HepG2 (cell line): ENCODE measurements around the gene ZMYND8. TPM values are rescaled to one million over a fixed set of nuclear protein-coding genes. Genes with fewer than 3 reads are reported as not detected.

Experiments
- ATAC-seq: fragments of 200-7000 bp; cut with Tn5 transposase; 3 replicates; pipeline ENCODE4 v1.9.1; 2020; ENCODE audit warnings: mild to moderate bottlenecking, moderate library complexity
- BruUV-seq: library from RNA; stranded (reverse); fragments of 400-500 nt; replicated peaks from 2 replicates; lab custom pipeline; 2021; lab: Mats Ljungman, UMichigan
- CTCF ChIA-PET: fragments of 300-600 bp; formaldehyde crosslinking; extraction: SDS; loops from one replicate; lab custom pipeline; 2021; ENCODE audit warnings: low total read pairs, inconsistent platforms, low intra/inter-chr PET ratio; lab: Yijun Ruan, JAX
- POLR2A ChIA-PET: fragments of 350-600 bp; sonication (Branson Sonifier 250); formaldehyde crosslinking; loops from one replicate; lab custom pipeline; 2020; ENCODE audit warnings: antibody characterized with exemption, inconsistent platforms; lab: Yijun Ruan, JAX
- DNase-seq: peaks from one replicate; pipeline ENCODE4 v3.0.0-alpha.2; 2015; ENCODE audit warnings: low spot score
- FAIRE-seq: peaks from 3 replicates; lab custom pipeline; 2011; peaks lifted over from hg19 to GRCh38; lab: Jason Lieb, UNC
- H2AFZ ChIP-seq: one replicate; pipeline ENCODE4 v1.6.1; 2011; ENCODE audit warnings: low read length, inconsistent platforms
- H3K27ac ChIP-seq: fragments of 300-600 bp; 3 replicates; pipeline ENCODE4 v1.8.0; 2011; ENCODE audit warnings: mixed run types, mild to moderate bottlenecking, mixed read lengths, low read length, inconsistent platforms; ENCODE audit not compliant: insufficient read depth; ENCODE audit errors: extremely low read length
- H3K27me3 ChIP-seq, 2 experiments: fragments of 200-600 bp in 1 of 2; 2 replicates in 1 of 2; 3 replicates in 1 of 2; pipeline versions ENCODE4 v1.6.0 to v1.8.0; 2011; ENCODE audit warnings: low read length in 2 of 2, mild to moderate bottlenecking in 2 of 2, moderate library complexity in 2 of 2, inconsistent platforms in 1 of 2; ENCODE audit not compliant: insufficient read depth in 2 of 2, control insufficient read depth in 1 of 2
- H3K36me3 ChIP-seq, 2 experiments: fragments of 200-600 bp in 1 of 2; replicated peaks in 1 of 2; 2 replicates in 1 of 2; 3 replicates in 1 of 2; pipeline versions ENCODE4 v1.5.1 to v1.8.0; 2011; ENCODE audit warnings: low read length in 2 of 2, inconsistent platforms in 1 of 2; ENCODE audit not compliant: insufficient read depth in 2 of 2, control insufficient read depth in 1 of 2
- H3K4me1 ChIP-seq: 2 replicates; pipeline ENCODE4 v1.5.1; 2012; ENCODE audit warnings: low read length, inconsistent platforms; ENCODE audit not compliant: insufficient read depth
- H3K4me2 ChIP-seq: 2 replicates; pipeline ENCODE4 v1.6.0; 2011; ENCODE audit warnings: low read depth, low read length, inconsistent platforms
- H3K4me3 ChIP-seq, 3 experiments: fragments of 200-600 bp in 1 of 3; sonication (generic), shearing (Covaris generic) in 1 of 3; replicated peaks in 1 of 3; 2 replicates each; pipeline ENCODE4 v1.5.1; 2011 to 2016; ENCODE audit warnings: low read length in 3 of 3, inconsistent platforms in 2 of 3, low read depth in 2 of 3, mild to moderate bottlenecking in 2 of 3, control low read depth in 1 of 3, mixed read lengths in 1 of 3; ENCODE audit not compliant: insufficient read depth in 1 of 3
- H3K79me2 ChIP-seq: one replicate; pipeline ENCODE4 v1.6.1; 2011; ENCODE audit warnings: low read length, inconsistent platforms; ENCODE audit not compliant: insufficient read depth
- H3K9ac ChIP-seq: 2 replicates; pipeline ENCODE4 v1.6.0; 2011; ENCODE audit warnings: mild to moderate bottlenecking, low read depth, low read length, inconsistent platforms; ENCODE audit not compliant: insufficient read depth
- H3K9me3 ChIP-seq: 2 replicates; pipeline ENCODE4 v1.5.1; 2012; ENCODE audit warnings: mild to moderate bottlenecking, low read length
- H4K20me1 ChIP-seq: 2 replicates; pipeline ENCODE4 v1.6.0; 2011; ENCODE audit warnings: inconsistent platforms, mild to moderate bottlenecking, low read length, moderate library complexity; ENCODE audit not compliant: insufficient read depth
- CEBPB ChIP-seq: IDR thresholded peaks from 2 replicates; pipeline ENCODE4 v1.6.1; 2011; ENCODE audit warnings: low read depth, low read length, improper control_type of control experiment, borderline replicate concordance
- DPF2 ChIP-seq: sonication (generic); formaldehyde crosslinking; IDR thresholded peaks from 2 replicates; pipeline ENCODE4 v1.4.0; 2020; ENCODE audit warnings: mild to moderate bottlenecking, low read depth, missing genetic modification reagents, borderline replicate concordance
- EED ChIP-seq: sonication (generic); formaldehyde crosslinking; IDR thresholded peaks from 2 replicates; pipeline ENCODE4 v1.5.0; 2020; ENCODE audit warnings: mild to moderate bottlenecking, missing genetic modification reagents
- HOXA5 ChIP-seq: sonication (generic); formaldehyde crosslinking; IDR thresholded peaks from 2 replicates; pipeline ENCODE4 v1.4.0; 2020; ENCODE audit warnings: missing genetic modification reagents
- MAFF ChIP-seq: IDR thresholded peaks from 2 replicates; pipeline ENCODE4 v1.6.1; 2011; ENCODE audit warnings: low read depth, low read length, improper control_type of control experiment
- MEF2D ChIP-seq: sonication (generic); formaldehyde crosslinking; IDR thresholded peaks from 2 replicates; pipeline ENCODE4 v1.5.1; 2020; ENCODE audit warnings: mild to moderate bottlenecking, missing genetic modification reagents
- MIER3 ChIP-seq: IDR thresholded peaks from 2 replicates; pipeline ENCODE4 v1.6.1; 2016; ENCODE audit warnings: missing compliant biosample characterization, borderline replicate concordance
- NFKBIZ ChIP-seq: IDR thresholded peaks from 2 replicates; pipeline ENCODE4 v1.6.1; 2018; ENCODE audit warnings: missing genetic modification reagents, missing compliant biosample characterization
- NR2F6 ChIP-seq, 2 experiments: IDR thresholded peaks; 2 replicates each; pipeline ENCODE4 v1.6.1; 2016; ENCODE audit warnings: antibody characterized with exemption in 1 of 2, mild to moderate bottlenecking in 1 of 2
- POLR2AphosphoS5 ChIP-seq: IDR thresholded peaks from 2 replicates; pipeline ENCODE4 v1.6.1; 2012; ENCODE audit warnings: low read depth, low read length
- RBFOX2 ChIP-seq: fragments of 200-400 bp; formaldehyde crosslinking; IDR thresholded peaks from 2 replicates; pipeline ENCODE4 v1.6.1; 2017; ENCODE audit warnings: low read depth, mild to moderate bottlenecking, low read length
- SMARCC2 ChIP-seq: fragments of 450-650 bp; IDR thresholded peaks from 2 replicates; pipeline ENCODE4 v1.6.1; 2017; ENCODE audit warnings: antibody characterized with exemption, mild to moderate bottlenecking
- WIZ ChIP-seq: sonication (generic); formaldehyde crosslinking; IDR thresholded peaks from 2 replicates; pipeline ENCODE4 v1.5.1; 2020; ENCODE audit warnings: mild to moderate bottlenecking, missing genetic modification reagents
- ZHX1 ChIP-seq: sonication (generic); formaldehyde crosslinking; IDR thresholded peaks from 2 replicates; pipeline ENCODE4 v1.8.1; 2022; ENCODE audit warnings: low read depth, mild to moderate bottlenecking, missing genetic modification reagents
- ZSCAN12 ChIP-seq: sonication (generic); formaldehyde crosslinking; IDR thresholded peaks from 2 replicates; pipeline ENCODE4 v1.9.0; 2021; ENCODE audit warnings: mild to moderate bottlenecking, missing genetic modification reagents
- WGBS: methylation state at CpG from one replicate; pipeline ENCODE4 v1.1.6; 2017; ENCODE audit warnings: low lambda C conversion rate; 5-methylcytosine and 5-hydroxymethylcytosine counted together
- in situ Hi-C: cut with HindIII; loops from 2 replicates; pipeline ENCODE4 v1.10.0; 2017; ENCODE audit warnings: low pct_unique_long_range_greater_than_20kb; ENCODE audit not compliant: extremely low pct_ligation_motif_present
- intact Hi-C: fragments of 100-400 bp; cut with micrococcal nuclease; formaldehyde crosslinking; loops from one replicate; pipeline ENCODE4 v1.10.0; 2022; ENCODE audit not compliant: unreplicated experiment
- polyA plus RNA-seq, 8 experiments: library from polyadenylated mRNA; depleted of rRNA in 3 of 8; stranded (reverse) in 7 of 8; unstranded in 1 of 8; fragments of >200 nt; fragmentation: Illumina TruSeq in 4 of 8; extraction: Trizol in 4 of 8; gene quantifications; 2 replicates each; pipeline versions ENCODE4 v1.2.1 to v1.2.3, GENCODE V29; 2011 to 2016; ENCODE audit warnings: low read depth in 4 of 8, missing spikeins in 1 of 8, mixed read lengths in 1 of 8; ENCODE audit not compliant: insufficient read depth in 1 of 8
- total RNA-seq, 5 experiments: library from RNA; depleted of rRNA; stranded (reverse); fragments of >200 nt; fragmentation: Illumina TruSeq; extraction: Trizol; gene quantifications; 2 replicates each; pipeline ENCODE4 v1.2.3, GENCODE V29; 2016; ENCODE audit warnings: low read depth in 1 of 5
- TF ChIP-seq, protein P1 (sequence below): fragments of 450-650 bp; IDR thresholded peaks from 2 replicates; pipeline ENCODE4 v1.6.1; 2017
- TF ChIP-seq, protein P2 (sequence below): IDR thresholded peaks from 2 replicates; pipeline ENCODE4 v1.6.1; 2016; ENCODE audit warnings: low read depth

ZMYND8 gene
- total and polyA plus RNA-seq, 2 of the 13 experiments (the other 11 are each of a cell fraction or from before 2014, with no cell fraction given) = 53.9 to 84.7 TPM

DNA sequence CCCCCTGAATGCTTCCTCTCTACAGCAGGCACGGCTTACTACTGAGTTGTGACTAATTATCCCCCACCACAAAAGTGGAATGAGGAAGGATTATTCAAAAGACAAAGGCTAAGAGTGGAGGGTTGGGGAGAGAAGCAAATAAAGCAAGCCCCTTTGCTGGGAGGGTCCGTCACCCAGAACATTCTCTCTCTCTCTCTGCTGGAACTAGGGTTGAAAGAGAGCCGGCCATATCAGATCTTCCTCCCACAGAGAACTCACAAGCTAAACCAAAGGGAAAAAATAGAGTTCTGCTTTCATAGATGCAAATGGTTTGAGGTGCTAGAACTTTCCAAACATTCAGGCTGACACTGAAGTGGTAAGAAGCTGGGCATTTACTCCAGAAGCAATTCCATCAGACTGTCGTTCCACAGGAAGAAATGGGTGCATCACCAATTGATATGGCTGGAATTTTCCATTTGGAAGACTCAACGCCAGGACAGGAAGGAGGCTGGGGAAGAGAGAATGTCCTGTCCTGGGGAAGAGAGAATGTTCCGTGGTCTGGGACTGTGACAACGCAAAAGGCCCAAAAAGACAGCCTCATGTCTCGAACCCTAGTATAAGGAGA lies 7.9 kb downstream of the ZMYND8 start (continued):
- TF ChIP-seq MAFF (no peak), NR2F6 (IDR thresholded peaks at IDR 0.05) (no peak), NR2F6 (CRISPR knock-in tag; IDR thresholded peaks at IDR 0.05) (no peak), CEBPB (no peak), MIER3 (no peak), MEF2D (CRISPR knock-in tag) (no peak), DPF2 (CRISPR knock-in tag) (no peak)
- TF ChIP-seq, protein P1, sequence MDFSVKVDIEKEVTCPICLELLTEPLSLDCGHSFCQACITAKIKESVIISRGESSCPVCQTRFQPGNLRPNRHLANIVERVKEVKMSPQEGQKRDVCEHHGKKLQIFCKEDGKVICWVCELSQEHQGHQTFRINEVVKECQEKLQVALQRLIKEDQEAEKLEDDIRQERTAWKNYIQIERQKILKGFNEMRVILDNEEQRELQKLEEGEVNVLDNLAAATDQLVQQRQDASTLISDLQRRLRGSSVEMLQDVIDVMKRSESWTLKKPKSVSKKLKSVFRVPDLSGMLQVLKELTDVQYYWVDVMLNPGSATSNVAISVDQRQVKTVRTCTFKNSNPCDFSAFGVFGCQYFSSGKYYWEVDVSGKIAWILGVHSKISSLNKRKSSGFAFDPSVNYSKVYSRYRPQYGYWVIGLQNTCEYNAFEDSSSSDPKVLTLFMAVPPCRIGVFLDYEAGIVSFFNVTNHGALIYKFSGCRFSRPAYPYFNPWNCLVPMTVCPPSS = no peak

- H3K4me3 ChIP-seq = no peak overlapping the region
- no TSS peak for BruUV-seq
- no peaks in the 10 kb centered on the region for H3K9me3 ChIP-seq
- H3K27ac ChIP-seq = peak overlapping the region; percentile 47
- 73% methylated on average over 4 of the region's 4 CpGs for WGBS
- H3K4me2 ChIP-seq = peak overlapping the region; percentile 91
- FAIRE-seq = no peak
- intact Hi-C loops (no loop called here), in situ Hi-C loops (no loop called here)
- peaks cover 28 to 75% of the 10 kb centered on the region in 2 experiments for H3K36me3 ChIP-seq
- no peak for DNase-seq
- H4K20me1 ChIP-seq = peaks cover 94% of the 10 kb centered on the region
- POLR2A ChIA-PET = interaction anchor here (0.7 to 6.7 kb wide), 6 partner anchors 9 to 74 kb away, joined by 3 to 184 read pairs (median 4); partner anchors contain the start of gene ZMYND8
- no peak overlapping the region for H2AFZ ChIP-seq
- no peak for ATAC-seq
- H3K4me1 ChIP-seq = peaks cover 98% of the 10 kb centered on the region
- CTCF ChIA-PET = no interaction called here
- H3K9ac ChIP-seq = peak overlapping the region; percentile 8; the same call in 1 of the 2 replicates
- peaks cover 100% of the 10 kb centered on the region for H3K79me2 ChIP-seq
- no peaks in the 10 kb centered on the region for H3K27me3 ChIP-seq
- no peak for TF ChIP-seq EED
- no peak for TF ChIP-seq SMARCC2
- TF ChIP-seq, protein P2, sequence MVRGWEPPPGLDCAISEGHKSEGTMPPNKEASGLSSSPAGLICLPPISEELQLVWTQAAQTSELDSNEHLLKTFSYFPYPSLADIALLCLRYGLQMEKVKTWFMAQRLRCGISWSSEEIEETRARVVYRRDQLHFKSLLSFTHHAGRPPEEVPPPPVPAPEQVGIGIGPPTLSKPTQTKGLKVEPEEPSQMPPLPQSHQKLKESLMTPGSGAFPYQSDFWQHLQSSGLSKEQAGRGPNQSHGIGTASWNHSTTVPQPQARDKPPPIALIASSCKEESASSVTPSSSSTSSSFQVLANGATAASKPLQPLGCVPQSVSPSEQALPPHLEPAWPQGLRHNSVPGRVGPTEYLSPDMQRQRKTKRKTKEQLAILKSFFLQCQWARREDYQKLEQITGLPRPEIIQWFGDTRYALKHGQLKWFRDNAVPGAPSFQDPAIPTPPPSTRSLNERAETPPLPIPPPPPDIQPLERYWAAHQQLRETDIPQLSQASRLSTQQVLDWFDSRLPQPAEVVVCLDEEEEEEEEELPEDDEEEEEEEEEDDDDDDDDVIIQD (CRISPR knock-in tag) = peak; percentile 5; the same call in 1 of the 2 replicates
- no peak for TF ChIP-seq ZHX1 (CRISPR knock-in tag)
- TF ChIP-seq POLR2AphosphoS5 = 0 out of 2 replicates have a peak, but pooled peaks have one; percentile 11
- 0 out of 2 replicates have a peak, but pooled peaks have one; percentile 1 for TF ChIP-seq RBFOX2
- no peak for TF ChIP-seq NFKBIZ (CRISPR knock-in tag)
- TF ChIP-seq WIZ = no peak
- no peak for TF ChIP-seq HOXA5 (CRISPR knock-in tag)
- TF ChIP-seq ZSCAN12 (CRISPR knock-in tag) = 0 out of 2 replicates have a peak, but pooled peaks have one; percentile 32
These were observed 8.7 kb downstream of the ZMYND8 start for GRCh38 chr20:47347661-47348435.
